GM18505 (cell line): ENCODE data around the gene SERPING1.

Experiments
- ATAC-seq: cut with Tn5 transposase; IDR thresholded peaks from one replicate; pipeline ENCODE4 v1.9.1; 2021; ENCODE audit not compliant: unreplicated experiment
- POLR2A ChIP-seq: IDR thresholded peaks from 4 replicates; pipeline ENCODE4 v1.6.1; 2011; ENCODE audit warnings: borderline replicate concordance; ENCODE audit not compliant: insufficient read depth, insufficient read length; ENCODE audit errors: extremely low read depth

The SERPING1 gene

DNA sequence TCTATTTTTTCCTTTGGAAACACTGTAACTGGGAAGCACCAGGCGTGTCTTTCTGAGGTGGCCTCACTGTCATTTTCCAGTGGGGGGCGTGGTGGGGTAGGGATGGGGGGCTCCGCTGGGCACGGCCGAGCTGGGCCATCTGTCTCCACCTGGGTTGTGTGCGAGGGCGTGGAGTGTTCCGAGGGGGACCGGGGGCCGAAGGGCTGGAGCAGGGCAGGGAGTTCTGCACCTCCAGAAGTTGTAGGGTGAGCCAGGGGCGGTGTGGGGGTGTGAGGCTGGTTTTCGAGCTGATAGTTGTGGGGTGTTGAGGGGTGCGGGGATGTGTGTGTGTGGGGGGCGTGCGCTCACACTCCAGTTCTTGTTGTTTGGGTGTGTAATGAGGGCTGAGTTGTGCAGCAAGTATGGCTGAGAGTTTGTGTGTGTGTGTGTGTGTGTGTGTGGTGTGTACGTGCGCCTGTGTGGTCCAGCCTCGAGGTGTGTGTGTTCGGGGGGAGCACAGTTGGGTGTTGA is 41.4 kb downstream of the SERPING1 start:
- no peak for ATAC-seq
- no peak for TF ChIP-seq POLR2A

- no peak for TF ChIP-seq POLR2A
- ATAC-seq: no peak
Measured at GRCh38 chr11:57639321-57640067, 42.0 kb downstream of the SERPING1 start.

DNA sequence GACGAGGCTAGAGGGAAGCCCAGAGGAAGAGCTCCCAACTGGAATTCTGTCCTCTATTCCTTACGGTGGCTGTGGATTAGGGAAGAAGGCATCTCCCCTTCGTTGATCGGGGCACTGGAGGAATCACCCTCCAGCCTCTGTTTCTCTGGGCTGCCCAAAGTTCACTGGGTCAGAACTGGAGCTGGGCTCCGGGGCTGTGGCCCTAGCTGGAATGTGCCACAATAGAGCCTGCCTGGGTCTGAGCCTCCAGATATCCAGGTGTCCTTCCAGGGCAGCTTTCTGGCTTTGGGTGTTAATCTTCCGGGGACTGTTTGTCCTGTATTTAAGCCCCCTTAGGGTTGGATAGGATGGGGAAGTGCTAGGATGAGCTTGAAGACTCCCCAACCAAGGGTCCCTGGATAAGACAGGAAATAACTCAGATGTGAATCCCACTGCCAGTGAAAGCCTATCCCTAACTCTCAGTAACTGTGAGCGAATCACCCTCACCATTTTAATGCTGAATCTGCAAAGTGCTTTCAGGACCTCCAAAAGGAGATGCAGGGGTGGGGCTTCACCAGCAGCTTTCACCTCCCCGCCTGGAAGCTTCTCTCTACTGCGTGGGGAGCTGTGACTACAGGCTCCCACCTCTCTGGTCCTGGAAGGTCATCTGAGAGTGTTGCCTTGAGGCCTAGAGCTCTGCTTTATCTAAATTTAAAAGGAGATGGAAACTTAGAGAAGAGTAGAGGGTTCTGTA is 42.7 kb downstream of the SERPING1 start:
- no peak for TF ChIP-seq POLR2A

DNA sequence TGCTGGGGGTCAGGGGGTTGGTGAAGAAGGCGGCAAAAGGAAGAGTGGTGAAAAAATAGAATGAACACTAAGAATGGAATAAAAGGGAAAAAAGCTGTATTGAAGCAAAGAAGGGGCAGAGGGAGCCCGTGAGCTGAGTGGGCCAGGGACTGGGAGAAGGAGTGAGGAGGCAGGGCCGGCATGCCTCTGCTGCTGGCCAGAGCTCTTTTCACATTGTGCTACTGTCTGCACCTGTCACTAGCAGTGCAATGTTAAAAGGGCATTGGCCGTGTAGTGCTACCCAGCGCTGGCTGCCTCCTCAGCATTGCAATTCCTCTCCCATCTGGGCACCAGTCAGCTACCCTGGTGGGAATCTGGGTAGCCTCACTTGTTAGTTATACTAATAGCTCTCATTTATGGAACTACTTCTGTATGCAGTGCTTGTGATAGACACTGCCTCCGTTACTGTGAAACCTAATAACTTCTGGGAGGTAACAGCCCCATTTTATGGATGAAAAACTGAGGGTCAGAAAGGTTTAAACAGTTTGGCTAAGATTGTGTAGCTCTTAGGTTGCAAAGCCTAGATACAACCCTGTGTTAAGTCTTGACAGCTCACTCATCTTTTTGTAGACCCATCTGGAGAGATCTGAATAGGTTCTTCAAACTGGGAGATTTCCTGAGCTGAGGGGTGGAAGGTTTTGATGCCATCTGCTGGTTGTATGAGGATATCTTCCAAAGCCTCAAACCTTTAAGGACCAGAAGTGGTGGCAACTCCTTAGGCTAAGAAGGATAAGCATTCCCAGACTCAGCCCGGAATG is 43.7 kb downstream of the SERPING1 start:
- ATAC-seq: no peak

More for the DNA sequence above, 42.7 kb downstream of the SERPING1 start:
- no peak for ATAC-seq

DNA sequence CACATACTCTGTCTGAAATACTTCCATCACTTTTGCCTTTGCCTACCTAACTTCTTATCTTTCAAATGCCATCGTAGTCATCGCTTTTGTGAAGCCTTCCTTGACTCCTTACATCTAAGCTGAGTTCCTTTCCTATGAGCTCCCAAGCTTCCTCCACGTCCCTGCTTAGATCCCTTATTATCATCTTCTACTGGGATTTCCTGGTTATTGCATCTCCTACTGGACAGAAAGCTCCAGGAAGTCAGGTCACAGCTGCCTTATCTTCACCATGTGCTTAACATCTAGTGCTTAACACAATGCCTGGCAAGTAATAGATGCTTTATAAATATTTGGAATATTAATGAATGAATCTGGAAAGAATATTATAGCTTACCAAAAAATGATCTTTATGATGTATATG is 46.3 kb downstream of the SERPING1 start:
- TF ChIP-seq POLR2A: no peak
- no peak for ATAC-seq

More for the DNA sequence above, 43.7 kb downstream of the SERPING1 start:
- TF ChIP-seq POLR2A: no peak

DNA sequence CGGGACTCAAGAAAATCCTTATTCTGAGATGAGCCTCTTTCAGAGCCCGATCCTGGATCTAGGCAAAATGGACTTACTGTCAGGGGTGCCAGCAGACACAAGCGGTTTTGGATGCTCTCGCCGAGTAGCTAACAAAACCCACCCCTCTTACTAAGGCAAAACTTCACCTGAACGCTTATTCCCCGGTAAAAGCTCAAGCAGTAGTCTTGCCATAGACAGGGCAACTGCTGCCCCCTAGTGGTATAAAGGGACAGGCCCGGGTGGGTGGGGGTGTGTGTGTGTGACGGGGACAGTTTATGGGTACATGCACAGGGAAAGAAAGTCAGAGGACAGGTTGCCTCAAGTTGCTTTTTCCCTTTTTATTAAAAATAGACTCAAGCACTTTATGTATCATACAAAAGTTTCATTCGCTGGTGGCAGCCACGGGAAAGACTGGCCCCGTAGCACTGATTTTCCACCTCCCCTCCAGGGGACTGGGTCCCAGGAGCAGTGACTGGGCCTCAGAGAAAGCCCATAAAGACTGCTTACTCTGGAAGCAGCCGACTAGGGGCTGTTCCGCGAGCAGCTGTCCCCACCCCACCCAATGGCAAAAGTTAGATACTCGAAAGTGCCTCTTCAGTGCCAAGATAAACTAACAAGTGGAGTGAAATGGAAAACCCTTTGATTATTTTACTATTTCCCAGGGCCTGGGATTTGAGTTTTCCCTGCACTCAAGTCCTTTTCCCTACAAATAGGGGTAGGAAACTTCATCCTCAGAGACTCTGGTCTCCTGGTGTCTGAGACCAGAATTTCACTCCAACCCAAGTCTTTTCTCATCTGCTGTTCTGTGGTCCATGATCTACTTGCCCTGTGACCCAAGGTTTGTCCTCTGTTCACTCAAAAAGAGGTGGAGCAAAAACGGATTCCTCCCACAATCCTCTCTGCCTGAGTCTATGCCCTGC is 47.5 kb downstream of the SERPING1 start:
- TF ChIP-seq POLR2A: no peak
- ATAC-seq: peak; percentile 41

GRCh38 chr11:57645689-57646085 is 48.2 kb downstream of the SERPING1 start:
- no peak for TF ChIP-seq POLR2A

GRCh38 chr11:57646194-57646798 is 48.8 kb downstream of the SERPING1 start:
- TF ChIP-seq POLR2A: no peak
- ATAC-seq: no peak

More at GRCh38 chr11:57645689-57646085, 48.2 kb downstream of the SERPING1 start:
- ATAC-seq: no peak

DNA sequence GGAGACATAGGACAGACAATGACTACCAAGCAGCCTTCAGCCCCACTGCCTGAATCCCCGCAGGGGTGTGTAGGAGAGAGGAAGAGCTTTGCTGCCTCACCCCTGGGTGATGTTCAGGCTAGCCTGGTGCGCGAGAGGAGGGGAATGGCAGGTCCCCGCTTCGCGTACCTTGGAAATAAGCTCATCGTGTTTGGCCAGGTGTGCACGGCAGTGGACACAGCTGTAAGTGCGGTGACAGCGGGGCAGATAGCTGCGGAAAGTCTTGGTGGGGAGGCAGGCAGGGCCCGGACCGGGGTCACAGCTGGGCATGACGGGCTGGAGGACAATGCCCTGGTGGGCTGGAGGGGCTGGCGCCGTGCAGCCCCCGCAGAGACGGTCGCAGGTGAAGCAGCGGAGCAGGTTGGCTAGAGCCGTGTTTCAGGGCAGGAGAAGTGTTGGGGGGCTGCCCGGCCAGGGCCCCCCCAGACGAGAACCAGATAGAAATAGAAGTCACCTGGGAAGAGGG is 49.4 kb downstream of the SERPING1 start:
- no peak for TF ChIP-seq POLR2A
- no peak for ATAC-seq

GRCh38 chr11:57647372-57647771 is 49.9 kb downstream of the SERPING1 start:
- TF ChIP-seq POLR2A: no peak
- no peak for ATAC-seq

GRCh38 chr11:57647960-57648800 is 50.7 kb downstream of the SERPING1 start:
- ATAC-seq: no peak
- TF ChIP-seq POLR2A: no peak
